BJ (cell line): ENCODE data around the gene MKI67. TPM values are rescaled to one million over a fixed set of nuclear protein-coding genes. Genes with fewer than 3 reads are reported as not detected.
"Not testable (repeated sequence)": the region's sequence is repeated elsewhere in the genome, so short reads cannot be mapped to it uniquely, and the experiment has no call there.

Source experiments
- CTCF ChIA-PET: fragments of 350-600 bp; formaldehyde crosslinking; extraction: SDS; loops from one replicate; lab custom pipeline; 2021; ENCODE audit warnings: antibody characterized with exemption, inconsistent platforms; lab: Yijun Ruan, JAX
- POLR2A ChIA-PET: fragments of 300-600 bp; sonication (Branson Sonifier 250); formaldehyde crosslinking; extraction: SDS; loops from one replicate; lab custom pipeline; 2021; ENCODE audit warnings: antibody characterized with exemption; lab: Charles Lee
- DNase-seq: peaks from one replicate; pipeline ENCODE4 v3.0.0-alpha.2; 2011; ENCODE audit warnings: low read depth
- H3K27me3 ChIP-seq: 2 replicates; pipeline ENCODE4 v1.6.0; 2011; ENCODE audit warnings: low read length; ENCODE audit not compliant: control insufficient read depth, insufficient read depth
- H3K36me3 ChIP-seq: 2 replicates; pipeline ENCODE4 v1.5.1; 2011; ENCODE audit warnings: low read length; ENCODE audit not compliant: control insufficient read depth, insufficient read depth
- H3K4me3 ChIP-seq: 2 replicates; pipeline ENCODE4 v1.5.1; 2011; ENCODE audit warnings: low read depth, mild to moderate bottlenecking, control low read depth, low read length
- CTCF ChIP-seq: IDR thresholded peaks from 2 replicates; pipeline ENCODE4 v1.5.1; 2011; ENCODE audit warnings: low read depth, mild to moderate bottlenecking, control low read depth, inconsistent platforms, low read length, moderate library complexity; ENCODE audit not compliant: insufficient read depth
- polyA plus RNA-seq: library from polyadenylated mRNA; depleted of rRNA; stranded (reverse); fragments of >200 nt; gene quantifications from 2 replicates; pipeline ENCODE4 v1.2.3, GENCODE V29; 2011

The MKI67 gene
- polyA plus RNA-seq, 1 experiment: 11.8 TPM

- ChIA-PET CTCF (interaction anchor here (1.0 to 1.1 kb wide), 2 partner anchors 11 to 43 kb away, joined by 3 read pairs; no protein-coding TSS in a partner anchor), POLR2A (no interaction called here)
- no peak for TF ChIP-seq CTCF
- Histone ChIP-seq H3K27me3 (no peaks in the 10 kb centered on the region), H3K36me3 (peaks cover 3% of the 10 kb centered on the region; the same call in 1 of the 2 replicates), H3K4me3 (no peak overlapping the region)
- peak; percentile 92 for DNase-seq
These were observed 29.6 kb downstream of the MKI67 start for GRCh38 chr10:128096486-128097199.

GRCh38 chr10:128095753-128096469, 30.3 kb downstream of the MKI67 start:
- H3K4me3 ChIP-seq: no peak overlapping the region
- CTCF ChIA-PET: interaction anchor here (1.1 to 2.4 kb wide), 3 partner anchors 44 to 55 kb away, joined by 3 to 6 read pairs (median 6); no protein-coding TSS in a partner anchor
- no peak for DNase-seq
- POLR2A ChIA-PET: no interaction called here
- H3K27me3 ChIP-seq: no peaks in the 10 kb centered on the region
- peaks cover 1% of the 10 kb centered on the region; the same call in 1 of the 2 replicates for H3K36me3 ChIP-seq
- no peak for TF ChIP-seq CTCF

- no peak for TF ChIP-seq CTCF
- Histone ChIP-seq H3K27me3 (no peaks in the 10 kb centered on the region), H3K4me3 (no peak overlapping the region), H3K36me3 (peaks cover 1% of the 10 kb centered on the region; the same call in 1 of the 2 replicates)
- POLR2A ChIA-PET: no interaction called here
- DNase-seq: no peak
- CTCF ChIA-PET: interaction anchor here (1.1 to 2.4 kb wide), 4 partner anchors 15 to 56 kb away, joined by 3 to 6 read pairs (median 4); no protein-coding TSS in a partner anchor
These were observed 31.0 kb downstream of the MKI67 start for GRCh38 chr10:128095027-128095752.

GRCh38 chr10:128094596-128094995, 31.6 kb downstream of the MKI67 start:
- POLR2A ChIA-PET: not testable (repeated sequence)
- CTCF ChIA-PET: interaction anchor here (1.1 to 2.4 kb wide), 3 partner anchors 14 to 56 kb away, joined by 3 to 6 read pairs (median 6); no protein-coding TSS in a partner anchor

GRCh38 chr10:128092454-128092853, 33.8 kb downstream of the MKI67 start:
- Histone ChIP-seq H3K27me3 (no peaks in the 10 kb centered on the region; the same call in none of the 2 replicates), H3K36me3 (no peaks in the 10 kb centered on the region), H3K4me3 (no peak overlapping the region)
- DNase-seq: no peak
- ChIA-PET POLR2A (no interaction called here), CTCF (interaction anchor here (0.7 to 1.4 kb wide), 5 partner anchors 13 to 58 kb away, joined by 3 to 6 read pairs (median 3); no protein-coding TSS in a partner anchor)
- TF ChIP-seq CTCF: no peak

More at GRCh38 chr10:128094596-128094995, 31.6 kb downstream of the MKI67 start:
- H3K27me3 ChIP-seq, H3K36me3 ChIP-seq, DNase-seq, H3K4me3 ChIP-seq: not testable (repeated sequence)
